ENCODE data around the gene CCDC89.
A peak's percentile ranks its signal among the peaks of the same experiment; 100 is the strongest.
"Not testable (repeated sequence)": the region's sequence is repeated elsewhere in the genome, so short reads cannot be mapped to it uniquely, and the experiment has no call there.

Gene CCDC89

DNA sequence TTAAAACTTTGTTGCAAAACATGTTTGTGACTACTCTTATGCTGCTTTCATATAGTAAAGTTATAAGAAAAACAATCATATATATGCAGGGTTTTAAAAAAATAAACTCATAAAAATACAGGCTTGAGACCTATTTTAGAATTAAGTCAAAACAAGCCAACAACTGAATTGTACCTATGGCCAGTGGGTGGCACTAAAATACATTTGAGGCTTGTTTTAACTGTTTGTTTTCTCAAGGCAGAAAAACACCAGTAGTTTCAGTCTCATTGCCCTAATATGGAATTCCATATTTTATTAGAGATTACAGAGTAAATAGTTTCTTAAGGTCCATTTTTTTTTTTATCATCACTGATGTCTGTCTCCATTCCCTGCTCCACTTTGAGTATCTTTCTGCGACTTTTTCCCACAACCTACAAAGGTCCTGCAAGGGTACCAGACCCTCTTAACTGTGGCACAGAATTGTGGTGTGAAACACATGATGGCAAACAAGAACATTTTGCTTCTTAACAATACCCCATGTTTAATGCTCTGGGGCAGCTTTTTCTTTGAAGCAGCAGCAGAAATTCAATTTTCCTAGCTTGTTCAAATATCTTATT is 8.5 kb upstream of the CCDC89 start:
- peak; percentile 60 for DNase-seq

DNA sequence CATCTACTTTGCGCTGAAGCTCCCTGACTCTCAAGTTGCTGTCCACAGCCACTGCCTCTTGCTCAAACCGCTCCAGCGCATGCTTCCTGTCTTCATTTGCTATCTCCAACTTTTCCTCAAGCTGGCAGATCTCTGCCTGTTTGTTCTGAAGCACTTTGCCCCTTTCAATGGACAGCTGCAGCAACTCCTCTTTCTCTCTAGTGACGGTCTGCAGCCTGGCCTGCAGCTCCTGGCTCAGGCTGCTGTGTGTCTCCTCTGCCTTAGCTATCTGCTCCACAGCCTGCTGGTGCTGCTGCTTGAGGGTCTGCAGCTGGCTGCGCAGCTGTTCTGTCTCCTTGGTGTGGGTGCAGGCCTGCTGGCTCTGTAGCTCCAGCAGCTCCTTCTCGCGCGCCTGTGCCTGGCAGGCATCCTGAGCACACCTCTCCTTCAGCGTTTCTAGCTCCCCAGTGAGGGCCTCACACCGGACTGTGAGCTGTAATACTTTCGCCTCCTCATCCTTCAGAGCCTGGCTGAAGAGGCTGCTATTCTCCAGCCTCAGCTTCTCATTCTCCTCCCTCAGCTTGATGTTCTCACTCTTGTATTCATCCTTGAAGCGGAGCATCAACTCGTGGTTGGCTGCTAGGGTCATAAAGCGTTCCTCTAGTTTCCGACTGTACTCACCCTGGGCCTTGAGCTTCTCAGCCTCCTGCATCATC is 723 bp downstream of the CCDC89 start:
- DNase-seq: no peak

DNA sequence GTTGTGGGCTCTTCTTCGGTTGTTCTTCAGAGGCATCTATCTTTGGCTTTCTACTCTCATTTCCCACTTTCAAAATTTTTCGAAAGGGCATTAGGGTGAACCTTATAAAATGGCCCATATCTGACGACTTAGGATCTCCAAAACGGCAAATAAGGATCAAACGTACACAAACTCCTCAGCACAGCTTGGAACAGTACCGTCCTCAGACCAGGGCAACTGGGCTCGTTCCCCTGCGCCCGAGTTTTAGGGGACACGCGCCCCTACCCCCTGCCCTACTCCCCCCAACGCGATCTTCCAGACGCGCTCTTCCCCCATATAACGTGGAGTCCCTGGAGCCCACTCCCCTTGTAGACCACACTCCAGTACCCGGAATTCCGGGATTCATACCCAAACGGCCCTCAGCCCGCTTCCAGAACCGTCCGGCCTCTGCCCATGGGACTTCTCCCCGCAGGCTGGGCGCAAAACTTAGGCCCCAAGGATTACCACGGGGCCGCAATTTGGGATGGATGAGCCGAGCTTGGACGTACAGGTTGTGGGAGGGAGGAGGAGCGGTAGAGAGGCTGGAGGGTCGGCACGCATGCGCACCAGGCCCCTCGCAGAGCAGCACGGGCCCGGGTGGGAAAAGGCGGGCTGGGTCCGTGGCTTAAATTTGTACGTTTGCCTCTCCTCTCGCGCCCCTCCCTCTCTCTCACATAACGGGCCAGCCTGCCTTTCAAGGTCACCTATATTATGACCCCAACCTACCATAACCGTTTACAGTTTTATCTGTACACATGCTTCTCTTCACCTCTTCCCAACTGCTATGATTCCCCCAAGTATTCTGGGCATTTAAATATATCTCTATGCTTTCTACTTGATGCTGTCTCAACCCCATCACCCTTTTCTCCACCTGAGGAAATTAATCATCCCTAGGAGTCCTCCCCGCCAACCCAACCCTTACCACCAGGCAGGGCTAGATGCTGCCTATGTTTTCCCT is 3.4 kb downstream of the CCDC89 start:
- peak; percentile 67 for DNase-seq

DNA sequence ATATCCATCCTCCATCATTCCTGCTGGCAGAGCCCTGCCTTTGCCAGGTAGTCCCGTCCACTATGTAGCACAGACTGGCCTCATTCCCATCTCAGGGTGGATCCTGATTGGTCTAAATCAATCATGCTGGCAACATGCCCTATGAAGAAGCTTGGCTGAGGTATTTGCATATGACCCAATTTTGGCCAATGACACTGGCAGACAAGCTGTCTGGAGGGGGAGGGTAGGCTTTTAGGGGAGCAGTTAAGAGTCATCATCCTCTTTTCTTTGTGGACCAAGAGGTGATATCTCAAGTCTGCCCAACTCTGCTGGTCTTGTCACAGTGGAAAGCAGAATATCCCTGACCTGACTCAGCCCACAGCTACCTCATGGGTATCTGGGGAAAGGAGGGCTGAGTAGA is 5.1 kb downstream of the CCDC89 start:
- no peak for DNase-seq

DNA sequence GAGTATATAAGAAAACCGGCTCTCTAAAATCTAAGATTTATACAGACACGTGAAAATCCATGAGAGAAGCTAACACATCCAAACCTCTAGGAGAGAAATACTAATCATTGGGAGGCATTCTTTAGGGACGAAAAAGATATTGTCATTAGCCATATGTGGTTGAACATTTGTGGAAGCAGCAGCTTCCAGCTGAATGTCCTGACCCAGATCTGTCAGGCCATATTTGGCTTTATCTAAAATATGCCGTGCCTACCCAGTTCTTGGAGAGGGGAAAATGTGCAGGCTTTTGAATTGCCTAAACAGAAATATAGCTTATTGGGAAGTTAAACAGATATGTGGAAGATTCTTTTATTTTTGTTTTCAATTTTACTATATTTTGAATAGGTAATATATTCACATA is 6.4 kb downstream of the CCDC89 start:
- no peak for DNase-seq

DNA sequence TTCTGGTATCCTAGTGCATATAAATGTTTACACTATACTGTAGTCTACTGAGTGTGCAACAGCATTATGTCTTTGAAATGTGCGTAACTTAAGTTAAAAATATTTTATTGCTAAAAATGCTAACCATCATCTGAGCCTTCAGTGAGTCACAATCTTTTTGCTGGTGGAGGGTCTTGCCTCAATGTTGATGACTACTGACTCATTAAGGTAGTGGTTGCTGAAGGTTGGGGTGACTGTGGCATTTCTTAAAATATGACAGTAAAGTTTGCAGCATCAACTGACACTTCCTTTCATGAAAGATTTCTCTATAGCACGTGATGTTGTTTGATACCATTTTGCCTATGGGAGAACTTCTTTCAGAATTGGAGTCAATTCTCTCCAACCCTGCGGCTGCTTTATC is 12.6 kb downstream of the CCDC89 start:
- DNase-seq: no peak

DNA sequence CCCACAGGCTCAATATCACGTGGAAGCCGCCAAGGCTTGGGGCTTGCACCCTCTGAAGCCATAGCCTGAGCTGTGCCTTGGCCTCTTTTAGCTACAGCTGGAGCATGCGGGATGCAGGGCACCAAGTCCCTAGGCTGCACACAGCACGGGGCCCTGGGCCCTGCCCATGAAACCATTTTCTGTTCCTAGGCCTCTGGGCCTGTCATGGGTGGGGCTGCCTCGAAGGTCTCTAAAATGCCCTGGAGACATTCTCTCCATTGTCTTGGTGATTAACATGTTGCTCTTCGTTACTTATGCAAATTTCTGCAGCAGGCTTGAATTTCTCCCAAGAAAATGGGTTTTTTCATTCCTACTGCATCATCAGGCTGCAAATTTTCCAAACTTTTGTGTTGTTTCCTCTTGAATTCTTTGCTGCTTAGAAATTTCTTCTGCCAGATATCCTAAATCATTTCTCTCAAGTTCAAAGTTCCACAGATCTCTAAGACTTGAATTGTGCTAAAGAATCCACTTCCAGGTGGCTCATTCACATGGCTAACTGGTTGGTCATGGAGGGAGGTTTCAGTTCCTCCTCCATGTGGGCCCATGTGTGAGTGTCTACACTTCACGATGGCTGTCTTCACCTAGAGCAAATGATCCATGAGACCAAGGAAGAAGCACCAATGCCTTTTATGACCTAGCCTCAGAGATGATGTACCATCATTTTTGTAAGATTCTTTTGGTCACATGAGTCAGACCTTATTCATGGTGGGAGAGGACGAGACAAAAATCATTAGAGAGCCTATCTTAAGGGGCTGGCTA is 13.7 kb downstream of the CCDC89 start:
- DNase-seq: peak; percentile 52

DNA sequence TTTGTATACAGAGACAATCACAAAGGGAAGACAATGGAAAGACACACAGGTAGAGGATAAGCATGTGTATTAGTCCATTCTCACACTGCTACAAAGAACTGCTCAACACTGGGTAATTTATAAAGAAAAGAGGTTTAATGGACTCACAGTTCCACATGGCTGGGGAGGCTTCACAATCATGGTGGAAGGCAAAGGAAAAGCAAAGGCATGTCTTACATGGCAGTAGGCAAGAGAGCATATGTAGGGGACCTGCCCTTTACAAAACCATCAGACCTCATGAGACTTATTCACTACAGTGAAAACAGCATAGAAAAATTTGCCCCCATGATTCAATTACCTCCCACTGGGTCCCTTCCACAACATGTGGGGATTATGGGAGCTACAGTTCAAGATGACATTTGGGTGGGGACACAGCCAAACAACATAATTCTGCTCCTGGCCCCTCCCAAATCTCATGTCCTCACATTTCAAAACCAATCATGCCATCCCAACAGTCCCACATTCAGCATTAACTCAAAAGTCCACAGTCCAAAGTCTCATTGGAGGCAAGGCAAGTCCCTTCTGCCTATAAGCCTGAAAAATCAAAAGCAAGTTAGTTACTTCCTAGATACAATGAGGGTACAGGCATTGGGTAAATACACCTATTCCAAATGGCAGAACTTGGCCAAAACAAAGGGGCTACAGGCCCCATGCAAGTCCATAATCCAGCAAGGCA is 14.9 kb downstream of the CCDC89 start:
- DNase-seq: not testable (repeated sequence)

DNA sequence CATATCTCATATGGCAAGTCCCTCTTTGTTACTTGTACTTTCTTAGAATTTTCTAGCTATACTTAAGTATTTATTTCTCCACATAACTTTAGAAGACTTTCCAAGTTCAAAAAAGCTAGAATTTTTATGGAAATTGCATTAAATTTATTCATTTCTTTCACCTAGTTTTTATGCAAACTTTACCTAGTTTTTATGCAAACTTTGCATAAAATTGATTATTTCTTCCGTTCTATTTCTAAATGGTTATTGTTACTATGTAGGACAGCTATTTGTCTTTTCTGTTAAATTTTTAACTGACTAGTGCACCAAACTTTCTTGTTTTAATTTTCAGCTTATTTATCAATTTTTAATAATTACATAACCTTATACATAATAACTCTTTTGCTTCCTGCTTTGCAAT is 17.8 kb downstream of the CCDC89 start:
- DNase-seq: no peak

DNA sequence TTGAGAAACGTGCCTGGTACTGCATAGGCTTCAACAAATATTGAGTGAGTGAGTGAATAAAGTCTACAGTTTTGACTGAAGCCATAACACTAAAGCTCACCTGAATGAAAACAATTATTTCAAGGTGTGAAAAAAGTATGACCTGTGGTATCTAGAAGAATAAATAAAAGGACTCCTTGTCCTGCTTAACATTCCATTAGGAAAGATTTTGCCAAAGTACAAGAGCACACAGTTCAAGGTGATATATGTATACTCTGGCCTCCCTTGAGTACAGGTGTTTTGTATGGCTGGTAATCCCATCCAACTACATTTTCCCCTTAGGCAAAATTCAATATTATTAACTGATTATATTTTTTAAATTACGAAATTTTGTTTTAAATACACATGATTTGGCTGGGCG is 19.3 kb downstream of the CCDC89 start:
- DNase-seq: no peak

DNA sequence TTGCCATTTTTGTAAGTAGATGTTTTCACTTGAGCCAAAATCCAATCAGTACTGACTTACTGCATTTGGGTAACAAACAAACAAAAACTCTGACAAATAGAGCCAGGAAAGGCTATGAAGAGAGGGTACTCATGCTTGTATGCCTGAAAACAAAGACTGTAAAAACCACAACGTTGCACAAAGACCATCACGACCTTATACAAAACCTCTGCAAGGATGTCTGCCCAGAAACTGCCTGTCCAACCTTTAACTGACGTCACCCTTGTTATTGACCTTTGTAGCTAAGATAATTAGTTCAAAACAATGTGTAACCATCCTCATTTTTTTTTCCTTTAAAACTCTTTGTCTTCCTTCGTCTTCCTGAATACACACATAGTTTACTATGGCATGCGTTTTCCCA is 20.3 kb downstream of the CCDC89 start:
- DNase-seq: no peak

DNA sequence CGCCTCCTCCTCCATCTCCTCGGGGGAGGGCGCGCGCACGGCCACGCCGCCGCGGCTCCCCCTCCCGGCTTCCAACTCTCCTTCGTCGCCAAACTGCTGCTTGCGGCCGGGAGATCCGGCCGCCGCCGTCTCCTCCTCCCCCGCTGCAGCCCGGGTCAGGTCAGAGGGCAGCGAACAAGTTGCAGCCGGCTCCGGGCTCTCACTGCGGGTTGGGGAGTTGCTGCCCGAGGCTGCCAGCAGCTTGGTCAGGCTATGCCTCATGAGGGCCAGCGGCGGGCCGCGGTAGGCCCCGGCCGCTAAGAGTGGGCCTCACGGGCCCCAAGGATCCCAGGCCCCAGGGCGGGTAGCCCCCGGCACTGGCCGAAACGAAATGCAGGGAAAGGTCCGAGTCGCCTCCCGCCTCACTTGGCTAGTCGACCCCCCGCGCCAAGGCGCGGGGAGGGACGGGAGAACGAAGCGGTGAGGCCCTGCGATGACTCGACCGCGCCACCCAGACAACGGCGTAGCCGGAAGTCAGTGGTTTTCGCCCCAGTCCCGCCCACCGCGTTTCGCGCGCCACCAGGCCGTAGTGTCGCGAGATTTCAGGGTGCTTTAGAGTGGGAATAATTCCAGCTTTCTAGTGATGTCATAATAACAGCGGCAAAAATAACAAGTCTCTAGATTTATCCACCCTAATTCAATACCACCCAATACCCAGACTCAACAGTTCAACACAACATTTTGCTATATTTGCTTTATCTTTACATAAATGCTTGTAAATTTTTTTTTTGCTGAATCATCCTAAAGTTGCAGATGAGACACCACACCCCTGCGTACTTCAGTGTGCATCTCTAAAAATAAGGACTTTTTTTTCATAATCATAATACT is 21.1 kb downstream of the CCDC89 start, which contains the start of gene CREBZF:
CREBZF (minus strand) TSS at position 515 of the 867 bp plus-strand sequence; CDS start at position 261, 254 bp downstream.
- DNase-seq: peak; percentile 96

DNA sequence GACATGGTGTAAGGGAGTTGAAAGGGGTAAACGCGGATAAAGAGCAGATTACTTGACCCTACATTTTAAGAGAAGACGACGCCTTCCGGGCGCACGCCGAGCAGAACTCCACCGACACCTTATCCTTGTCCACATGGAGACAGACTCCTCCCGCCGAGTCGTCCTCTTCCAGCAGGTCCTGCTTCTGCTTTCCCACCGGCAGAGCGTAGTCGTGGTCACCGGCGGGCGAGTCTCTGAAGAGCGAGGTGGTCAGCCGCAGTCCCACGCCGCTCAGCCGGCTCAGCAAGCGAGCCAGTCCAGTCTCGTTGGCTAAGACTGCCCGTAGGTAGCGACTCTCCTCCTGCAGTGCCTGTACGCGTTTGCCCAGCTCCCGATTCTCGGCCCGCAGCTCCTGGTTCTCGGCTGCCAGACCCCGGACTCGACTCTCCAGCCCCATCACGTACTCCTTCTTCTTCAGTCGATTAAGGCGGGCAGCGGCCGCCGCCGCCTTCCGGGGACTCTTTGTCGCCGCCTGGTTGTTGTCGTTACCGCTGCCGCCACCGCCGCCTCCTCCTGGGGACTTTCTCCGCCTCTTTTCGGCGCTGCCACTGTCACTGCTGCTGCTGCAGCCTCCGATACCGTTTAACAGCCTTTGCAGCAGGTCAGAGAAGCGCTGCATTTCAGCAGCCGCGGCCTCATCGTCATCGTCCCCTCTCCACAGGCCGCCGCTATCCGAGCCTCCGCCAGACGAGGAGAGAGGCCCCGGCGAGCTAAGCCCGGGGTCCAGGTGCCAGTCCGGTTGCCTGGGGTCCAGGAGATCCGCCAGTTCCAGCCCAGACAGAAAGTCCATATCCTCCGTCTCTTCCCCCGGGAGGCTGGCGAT is 22.0 kb downstream of the CCDC89 start:
- peak; percentile 49 for DNase-seq

DNA sequence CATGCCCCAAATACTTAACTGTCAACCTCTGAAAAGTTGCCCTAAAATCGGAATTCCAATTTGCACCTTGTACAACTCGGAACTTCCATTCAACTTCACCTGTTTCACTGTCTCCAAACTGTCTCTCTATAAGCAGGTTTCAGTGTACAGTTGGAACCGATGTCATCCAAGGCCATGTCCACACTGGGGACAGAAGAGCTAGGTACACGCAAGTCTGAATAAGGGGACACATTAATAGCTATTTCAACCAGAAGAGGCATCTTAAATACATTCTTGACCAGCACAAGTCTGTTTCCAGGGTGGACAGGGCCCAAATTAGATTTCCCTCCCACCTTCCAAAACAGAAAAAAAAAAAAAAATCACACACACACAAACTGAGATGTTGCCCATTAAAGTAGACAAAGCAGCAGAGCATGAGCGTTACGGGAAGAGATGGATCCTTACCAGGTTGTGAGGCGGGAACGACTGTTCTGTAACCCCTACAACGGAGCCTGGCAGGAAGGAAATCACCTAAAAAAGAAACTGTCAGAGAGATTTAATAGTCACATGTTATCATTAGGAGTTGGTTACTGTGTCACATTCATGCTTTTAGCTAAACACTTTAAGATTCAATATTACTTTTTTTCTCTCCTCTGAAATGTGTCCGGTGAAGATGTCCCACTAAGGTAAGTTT is 22.8 kb downstream of the CCDC89 start:
- DNase-seq: no peak

DNA sequence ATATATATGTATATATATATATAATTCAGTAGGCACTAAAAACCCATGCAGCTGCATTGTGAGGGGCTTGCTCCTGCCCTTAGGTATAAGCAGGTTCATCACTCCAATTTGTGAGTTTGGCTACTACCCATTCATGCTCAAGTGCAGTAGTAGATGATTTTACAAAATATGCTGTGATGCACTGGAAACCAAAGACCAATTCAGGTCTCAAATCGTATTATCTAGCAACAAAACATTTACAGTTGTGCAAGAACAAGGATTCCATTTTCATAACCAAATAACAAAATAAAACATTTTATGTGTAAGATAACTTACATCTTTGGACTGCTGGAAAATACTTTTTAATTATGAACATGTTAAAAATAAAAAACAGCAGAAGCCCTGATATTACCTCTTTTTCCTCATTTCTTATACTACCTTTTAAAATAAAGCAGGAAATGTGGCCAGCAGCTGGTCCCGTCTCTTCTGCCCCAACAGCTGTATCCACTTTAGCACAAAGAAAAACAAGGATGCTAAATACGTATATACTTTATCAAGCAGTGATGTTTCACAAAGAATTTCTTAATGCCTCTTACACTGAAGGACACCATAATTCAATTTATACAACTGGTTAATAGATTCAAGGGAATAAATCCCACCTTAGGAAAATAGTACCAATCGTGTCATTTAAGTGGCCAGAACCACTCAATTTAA is 23.9 kb downstream of the CCDC89 start:
- no peak for DNase-seq

DNA sequence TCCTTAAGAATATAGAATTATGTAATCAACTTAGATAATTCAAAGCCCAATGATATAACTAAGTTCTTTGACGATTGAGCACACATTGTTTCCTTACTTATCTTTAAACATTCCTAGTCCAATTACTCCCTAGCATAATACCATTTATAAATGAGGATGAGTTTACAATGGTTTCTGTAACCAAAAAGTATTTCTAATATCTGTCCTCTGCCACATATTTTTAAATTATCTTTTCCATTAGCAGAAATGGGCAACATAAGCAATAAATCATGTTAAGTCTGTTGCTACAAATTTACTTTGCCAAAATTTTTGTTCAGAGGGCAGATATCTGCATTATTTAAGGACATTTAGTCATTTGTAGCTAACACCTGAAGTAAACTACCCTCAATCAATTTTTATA is 27.8 kb downstream of the CCDC89 start:
- DNase-seq: no peak

DNA sequence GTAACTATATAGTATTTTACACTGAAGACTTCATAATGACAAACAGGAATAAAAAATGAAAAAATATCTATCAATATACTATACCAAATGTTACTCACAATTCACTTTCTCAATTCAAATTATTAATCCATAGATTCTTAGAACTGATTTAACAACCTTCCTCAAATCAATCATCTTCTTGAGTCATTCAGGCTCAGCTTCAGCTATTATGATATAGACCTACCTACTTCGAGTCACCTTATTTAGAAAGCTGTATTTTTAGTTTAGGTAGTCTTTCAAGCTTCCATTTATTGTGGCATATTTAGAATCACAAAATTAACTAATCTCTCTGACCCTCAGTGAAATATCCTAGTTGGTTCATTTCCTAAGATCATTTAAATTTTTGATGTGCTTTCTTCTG is 29.2 kb downstream of the CCDC89 start:
- no peak for DNase-seq

DNA sequence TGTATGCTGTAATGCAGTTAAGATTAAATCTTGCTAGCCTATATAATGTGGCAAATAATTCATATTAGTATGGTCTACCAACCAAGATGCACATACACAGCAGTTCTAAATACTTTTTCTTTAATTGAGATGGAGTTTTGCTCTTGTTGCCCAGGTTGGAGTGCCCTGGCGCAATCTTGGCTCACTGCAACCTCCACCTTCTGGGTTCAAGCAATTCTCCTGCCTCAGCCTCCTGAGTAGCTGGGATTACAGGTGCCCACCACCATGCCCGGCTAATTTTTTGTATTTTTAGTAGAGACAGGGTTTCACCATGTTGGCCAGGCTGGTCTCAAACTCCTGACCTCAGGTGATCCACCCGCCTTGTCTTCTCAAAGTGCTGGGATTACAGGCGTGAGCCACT is 31.7 kb downstream of the CCDC89 start:
- DNase-seq: not testable (repeated sequence)

Measured in fibroblast of skin of abdomen (primary cell).